ENCODE data around the gene SPA17.

DNA sequence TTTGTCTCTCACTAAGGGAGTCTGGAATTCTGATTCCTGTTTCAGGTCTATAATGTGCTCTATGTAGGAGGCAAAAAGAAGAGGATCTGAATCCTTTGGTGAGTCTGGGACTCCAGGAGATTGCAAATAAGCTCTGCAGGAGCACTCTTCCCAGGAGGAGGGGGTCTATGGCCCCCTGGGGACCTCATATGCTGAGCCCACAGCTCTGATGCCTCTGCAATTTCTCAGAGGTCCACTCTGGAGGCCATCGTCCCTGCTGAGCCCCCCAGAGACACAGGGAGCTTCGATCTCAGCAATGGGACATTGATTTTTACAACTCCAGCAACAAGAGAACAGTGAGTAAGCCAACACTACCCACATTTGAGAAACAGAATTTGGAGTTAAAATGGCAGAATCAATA is 45.8 kb downstream of the SPA17 start:
- TF ChIP-seq CTCF (IDR thresholded peaks at IDR 0.05) (no peak), POLR2A (IDR thresholded peaks at IDR 0.05) (no peak), POLR2AphosphoS5 (IDR thresholded peaks at IDR 0.05; ENCODE audit: insufficient read depth in 1 of 2, low read depth in 1 of 2) (no peak)

All from vagina (tissue), 2 donors.